Fibroblast of villous mesenchyme (primary cell): Measurements from ENCODE around the gene KRT75. TPM values are rescaled to one million over a fixed set of nuclear protein-coding genes. Genes with fewer than 3 reads are reported as not detected.

Source experiments
- DNase-seq: peaks from one replicate; pipeline ENCODE4 v3.0.0-alpha.2; 2010; ENCODE audit warnings: low read depth
- H3K4me3 ChIP-seq: 2 replicates; pipeline ENCODE4 v1.5.1; 2011; ENCODE audit warnings: low read depth, mild to moderate bottlenecking, low read length
- total RNA-seq: library from RNA; depleted of rRNA; stranded (reverse); fragments of >200 nt; gene quantifications from 2 replicates; pipeline ENCODE4 v1.2.3, GENCODE V29; 2012
- TF ChIP-seq, protein P1 (sequence below): IDR thresholded peaks from 2 replicates; pipeline ENCODE4 v1.5.1; 2012; ENCODE audit warnings: low read depth, mild to moderate bottlenecking, low read length; ENCODE audit not compliant: insufficient read depth

Gene KRT75
- total RNA-seq, 1 donor: not detected

DNA sequence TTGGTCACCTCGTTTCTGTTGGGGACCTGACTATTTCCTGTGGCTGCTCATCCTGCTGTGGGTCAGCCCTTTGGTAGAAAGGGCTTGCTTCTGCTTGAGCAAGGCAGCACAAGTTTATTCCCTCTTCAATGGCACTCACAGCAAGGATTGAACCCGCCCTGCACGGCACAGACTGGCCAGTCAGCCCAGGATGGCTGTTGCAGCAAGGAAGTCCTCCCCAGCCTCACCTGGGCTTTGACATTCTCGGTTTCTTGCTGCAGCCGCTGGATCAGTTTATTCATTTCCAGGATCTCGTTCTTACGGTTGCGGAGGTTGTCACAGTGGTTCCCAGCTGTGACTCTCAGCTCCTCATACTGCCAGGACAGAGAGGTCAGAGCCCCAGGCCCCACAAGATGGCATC, 37.5 kb downstream of the KRT75 start:
- H3K4me3 ChIP-seq: no peak overlapping the region
- TF ChIP-seq, protein P1, sequence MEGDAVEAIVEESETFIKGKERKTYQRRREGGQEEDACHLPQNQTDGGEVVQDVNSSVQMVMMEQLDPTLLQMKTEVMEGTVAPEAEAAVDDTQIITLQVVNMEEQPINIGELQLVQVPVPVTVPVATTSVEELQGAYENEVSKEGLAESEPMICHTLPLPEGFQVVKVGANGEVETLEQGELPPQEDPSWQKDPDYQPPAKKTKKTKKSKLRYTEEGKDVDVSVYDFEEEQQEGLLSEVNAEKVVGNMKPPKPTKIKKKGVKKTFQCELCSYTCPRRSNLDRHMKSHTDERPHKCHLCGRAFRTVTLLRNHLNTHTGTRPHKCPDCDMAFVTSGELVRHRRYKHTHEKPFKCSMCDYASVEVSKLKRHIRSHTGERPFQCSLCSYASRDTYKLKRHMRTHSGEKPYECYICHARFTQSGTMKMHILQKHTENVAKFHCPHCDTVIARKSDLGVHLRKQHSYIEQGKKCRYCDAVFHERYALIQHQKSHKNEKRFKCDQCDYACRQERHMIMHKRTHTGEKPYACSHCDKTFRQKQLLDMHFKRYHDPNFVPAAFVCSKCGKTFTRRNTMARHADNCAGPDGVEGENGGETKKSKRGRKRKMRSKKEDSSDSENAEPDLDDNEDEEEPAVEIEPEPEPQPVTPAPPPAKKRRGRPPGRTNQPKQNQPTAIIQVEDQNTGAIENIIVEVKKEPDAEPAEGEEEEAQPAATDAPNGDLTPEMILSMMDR: no peak
- DNase-seq: no peak

DNA sequence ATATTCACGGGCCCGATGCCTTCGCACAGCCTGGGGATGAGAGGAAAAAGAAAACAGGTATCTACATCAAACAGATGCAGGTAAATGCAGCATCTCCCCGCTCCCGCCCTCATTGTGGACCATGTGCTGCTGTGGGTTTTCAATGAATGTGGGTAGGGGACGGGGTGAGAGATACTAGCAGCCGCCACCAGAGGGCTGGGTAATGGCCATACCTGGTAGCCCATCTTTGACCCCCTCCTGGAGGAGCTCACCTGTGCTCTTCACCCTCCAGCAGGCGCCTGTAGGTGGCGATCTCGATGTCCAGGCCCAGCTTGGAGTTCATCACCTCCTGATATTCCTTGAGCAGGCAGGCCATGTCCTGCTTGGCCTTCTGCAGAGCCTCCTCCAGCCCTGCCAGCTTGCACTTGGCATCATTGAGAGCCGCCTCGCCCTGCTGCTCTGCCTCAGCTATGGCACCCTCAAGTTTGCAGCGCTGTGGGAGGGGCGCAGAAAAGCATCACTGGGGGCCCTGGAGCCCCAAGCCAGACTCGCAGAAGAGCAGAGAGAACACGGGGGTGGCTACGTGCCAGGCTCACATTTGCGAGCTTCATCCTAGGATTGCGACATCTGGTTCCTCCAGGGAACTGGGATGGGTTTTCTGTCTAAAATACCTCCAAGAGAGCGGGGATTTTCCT, 38.3 kb downstream of the KRT75 start:
- no peak overlapping the region for H3K4me3 ChIP-seq
- peak; percentile 47 for DNase-seq
- TF ChIP-seq, protein P1: peak; percentile 32

DNA sequence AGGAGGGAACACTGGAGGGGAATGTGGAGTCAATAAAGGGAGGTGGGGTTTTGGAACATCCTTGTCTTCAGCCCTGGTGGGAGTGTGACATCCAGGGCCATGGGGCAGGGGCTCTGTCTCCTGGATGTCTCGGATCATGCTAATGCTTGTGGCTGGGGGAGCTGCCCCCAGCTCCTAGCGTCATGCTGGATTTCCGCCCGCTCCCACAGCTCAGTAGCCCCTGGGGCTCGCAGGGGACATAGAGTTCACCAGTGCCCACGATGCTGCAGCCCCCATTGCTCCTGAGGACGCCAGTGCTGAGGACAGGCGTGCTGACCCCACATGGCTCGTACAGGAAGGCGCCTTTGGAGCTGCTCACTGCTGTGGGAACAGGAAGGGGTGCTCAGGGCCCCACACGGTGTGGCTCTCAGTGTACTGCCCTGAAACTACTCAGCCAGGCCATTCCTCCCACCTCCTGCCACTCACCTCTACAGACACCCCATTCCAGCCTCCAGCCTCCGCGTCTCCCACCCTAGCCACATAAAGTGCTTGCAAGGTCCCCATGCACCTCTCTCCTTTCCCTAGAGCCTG, 39.2 kb downstream of the KRT75 start:
- no peak overlapping the region for H3K4me3 ChIP-seq
- TF ChIP-seq, protein P1: no peak
- no peak for DNase-seq

DNA sequence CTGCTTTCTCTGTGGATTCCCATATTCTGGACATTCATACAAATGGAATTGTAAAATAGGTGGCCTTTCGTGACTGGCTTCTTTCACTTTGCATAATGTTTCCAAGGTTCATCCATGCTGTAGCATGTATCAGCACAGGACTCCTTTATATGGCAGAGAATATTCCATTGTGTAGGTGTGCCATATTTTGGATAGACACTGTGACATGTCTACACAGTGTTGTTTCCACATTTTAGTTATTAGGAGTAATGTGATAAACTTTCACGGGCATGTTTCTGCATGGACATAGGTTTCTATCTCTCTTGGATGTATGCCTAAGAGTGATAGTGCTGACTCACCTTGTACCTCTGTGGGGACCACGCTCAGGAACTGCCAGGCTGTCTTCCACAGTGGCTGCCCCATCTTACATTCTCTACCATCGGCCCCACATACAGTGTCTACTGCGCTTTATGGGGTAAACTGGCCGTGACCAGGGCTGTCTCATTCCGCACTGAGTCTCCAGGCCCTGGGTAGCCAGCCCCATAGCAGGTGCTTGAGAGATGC, 41.6 kb downstream of the KRT75 start:
- DNase-seq: no peak
- TF ChIP-seq, protein P1: no peak

DNA sequence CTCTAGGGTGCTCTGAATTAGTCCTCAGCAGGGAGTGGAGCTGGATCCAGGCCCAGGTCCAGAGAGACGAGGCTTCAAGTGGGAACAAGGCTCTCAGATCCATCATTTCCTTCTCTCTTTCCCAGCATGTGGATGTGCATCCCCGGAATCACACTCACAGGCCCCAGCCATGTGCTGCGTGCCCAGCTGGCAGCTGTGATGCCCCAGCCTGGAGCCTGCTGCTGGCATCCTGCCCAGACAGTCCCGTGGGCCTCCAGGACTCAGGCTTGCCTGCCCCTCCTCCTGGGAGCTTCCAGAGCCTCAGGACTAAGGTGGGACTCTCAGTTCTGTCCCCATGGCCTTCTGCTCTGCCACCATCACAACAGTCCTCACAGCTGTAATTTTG, 42.6 kb downstream of the KRT75 start:
- no peak overlapping the region for H3K4me3 ChIP-seq
- no peak for DNase-seq
- TF ChIP-seq, protein P1: no peak

More for the DNA sequence above, 41.6 kb downstream of the KRT75 start:
- no peak overlapping the region for H3K4me3 ChIP-seq

DNA sequence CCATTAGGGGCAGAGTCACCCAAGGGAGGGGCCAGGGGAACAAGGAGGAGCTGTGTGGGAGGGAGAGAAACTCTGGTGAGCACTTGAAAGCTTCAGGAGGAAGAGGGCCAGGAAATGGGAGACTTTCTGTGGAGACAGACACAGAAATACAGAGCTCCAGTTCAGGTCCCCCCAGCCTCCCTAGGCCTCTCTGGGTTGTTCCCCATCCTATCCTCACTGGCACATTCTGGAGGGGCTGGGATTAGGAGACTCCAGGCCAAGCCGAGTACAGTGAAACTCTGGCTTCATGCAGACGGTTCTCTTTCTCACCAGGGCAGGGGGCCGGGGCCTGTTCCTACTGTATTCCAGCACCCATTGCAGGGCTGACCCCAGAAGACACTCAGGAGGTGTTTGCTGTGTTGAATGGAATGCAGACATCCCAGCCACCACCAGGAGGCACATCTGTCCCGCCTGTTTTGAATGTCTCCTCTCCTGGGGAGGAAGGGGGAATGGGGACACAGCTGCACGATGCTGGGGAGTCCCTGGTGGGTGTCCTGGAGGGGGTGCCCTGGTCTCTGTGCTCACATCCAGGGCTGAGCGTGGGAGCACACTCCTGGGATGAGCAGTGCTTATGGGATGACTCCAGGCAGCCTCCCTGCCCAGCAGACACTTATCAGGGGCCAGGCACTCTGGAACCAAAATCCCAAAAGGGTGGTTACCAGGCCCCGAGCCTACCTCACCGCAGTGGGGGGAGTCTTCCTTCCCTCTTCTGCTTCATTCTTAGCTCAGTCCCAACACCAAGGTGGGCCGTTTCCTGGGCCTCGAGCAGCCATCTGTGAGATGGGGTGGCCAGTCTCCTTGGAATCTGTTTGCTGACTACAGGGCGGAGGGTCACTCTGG, 43.2 kb downstream of the KRT75 start:
- no peak overlapping the region for H3K4me3 ChIP-seq
- peak; percentile 19 for DNase-seq
- TF ChIP-seq, protein P1: peak; percentile 71
